HUES64 (cell line): ENCODE measurements around the gene KRT4.

Source experiments
- H3K27ac ChIP-seq: 2 replicates; pipeline ENCODE4 v1.7.0; 2013; ENCODE audit warnings: low read depth, low read length, inconsistent platforms
- H3K27me3 ChIP-seq: 2 replicates; pipeline ENCODE4 v1.6.1; 2013; ENCODE audit warnings: mild to moderate bottlenecking, low read length; ENCODE audit not compliant: insufficient read depth
- H3K36me3 ChIP-seq: 2 replicates; pipeline ENCODE4 v1.6.1; 2013; ENCODE audit warnings: mild to moderate bottlenecking, low read length; ENCODE audit not compliant: insufficient read depth
- H3K4me1 ChIP-seq: 2 replicates; pipeline ENCODE4 v1.6.1; 2013; ENCODE audit warnings: mild to moderate bottlenecking, low read length, moderate library complexity; ENCODE audit not compliant: insufficient read depth
- H3K4me3 ChIP-seq: 2 replicates; pipeline ENCODE4 v1.5.1; 2013; ENCODE audit warnings: mild to moderate bottlenecking, low read length, moderate library complexity
- H3K9ac ChIP-seq: 2 replicates; pipeline ENCODE4 v1.6.1; 2013; ENCODE audit warnings: mild to moderate bottlenecking, low read depth, low read length
- H3K9me3 ChIP-seq: 2 replicates; pipeline ENCODE4 v1.6.1; 2013; ENCODE audit warnings: low read depth, low read length; ENCODE audit not compliant: insufficient read depth
- WGBS: fragments of 150-250, 120-280 bp; methylation state at CpG from one replicate; pipeline ENCODE4 v1.1.7; 2013; ENCODE audit warnings: missing lambda C conversion rate; 5-methylcytosine and 5-hydroxymethylcytosine counted together

KRT4 gene

DNA sequence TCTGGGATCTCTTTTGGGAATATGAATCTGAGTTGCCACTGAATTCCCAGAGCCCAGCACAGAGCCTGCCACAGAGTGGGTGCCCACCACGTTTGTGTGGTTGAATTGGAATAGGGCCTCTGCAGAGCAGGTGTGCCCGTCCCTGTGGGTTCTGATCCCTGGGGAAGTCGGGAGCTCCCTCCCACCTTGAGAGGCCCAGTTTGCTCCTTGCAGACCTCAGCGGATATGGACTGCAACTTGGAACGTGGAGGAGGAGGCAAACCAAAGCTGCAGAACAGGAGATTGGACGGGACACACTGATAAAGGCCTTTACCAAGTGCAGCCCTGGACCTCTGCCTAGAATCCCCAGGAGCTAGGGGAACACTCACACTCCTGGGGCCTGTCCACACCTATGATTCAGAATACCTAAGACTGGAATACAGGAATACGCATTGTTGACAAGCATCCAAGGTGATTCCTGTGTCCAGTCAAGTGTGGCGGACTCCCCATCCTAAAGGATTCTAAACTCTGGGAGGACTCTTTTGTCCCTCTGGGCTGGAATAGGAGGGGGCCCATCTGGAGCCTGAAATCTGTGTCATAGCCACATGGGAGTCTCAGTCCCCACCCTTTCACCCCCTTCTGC is 39.2 kb downstream of the KRT4 start:
- WGBS = 89% methylated on average over 8 of the region's 8 CpGs
- H3K9ac ChIP-seq = no peak overlapping the region
- H3K27ac ChIP-seq = no peak overlapping the region
- H3K9me3 ChIP-seq = no peaks in the 10 kb centered on the region
- H3K4me3 ChIP-seq = no peak overlapping the region
- H3K36me3 ChIP-seq = no peaks in the 10 kb centered on the region
- H3K4me1 ChIP-seq = no peaks in the 10 kb centered on the region
- no peaks in the 10 kb centered on the region; the same call in none of the 2 replicates for H3K27me3 ChIP-seq

DNA sequence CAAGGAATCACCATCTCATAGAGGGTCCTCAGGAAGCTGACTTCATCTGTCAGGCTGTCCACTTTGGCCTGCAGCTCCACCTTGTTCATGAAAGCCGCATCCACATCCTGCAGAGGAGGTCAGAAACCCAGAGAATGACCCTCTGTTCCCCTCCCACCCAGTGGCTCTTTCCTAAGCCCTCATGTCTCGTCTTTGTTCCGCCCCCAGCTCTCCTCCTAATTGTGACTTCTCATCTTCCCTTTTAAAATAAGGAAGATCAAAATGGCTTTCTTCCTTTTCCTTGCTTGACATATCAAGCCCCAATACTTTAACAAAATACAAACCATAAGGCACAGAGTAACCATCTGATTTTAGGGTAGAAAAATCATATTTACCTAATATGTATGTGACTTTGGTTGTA is 41.1 kb downstream of the KRT4 start:
- Histone ChIP-seq H3K27ac (no peak overlapping the region), H3K4me3 (no peak overlapping the region), H3K9ac (no peak overlapping the region), H3K36me3 (no peaks in the 10 kb centered on the region), H3K9me3 (no peaks in the 10 kb centered on the region), H3K27me3 (no peaks in the 10 kb centered on the region; the same call in none of the 2 replicates), H3K4me1 (no peaks in the 10 kb centered on the region)
- WGBS = 75% methylated on average over 3 of the region's 3 CpGs

DNA sequence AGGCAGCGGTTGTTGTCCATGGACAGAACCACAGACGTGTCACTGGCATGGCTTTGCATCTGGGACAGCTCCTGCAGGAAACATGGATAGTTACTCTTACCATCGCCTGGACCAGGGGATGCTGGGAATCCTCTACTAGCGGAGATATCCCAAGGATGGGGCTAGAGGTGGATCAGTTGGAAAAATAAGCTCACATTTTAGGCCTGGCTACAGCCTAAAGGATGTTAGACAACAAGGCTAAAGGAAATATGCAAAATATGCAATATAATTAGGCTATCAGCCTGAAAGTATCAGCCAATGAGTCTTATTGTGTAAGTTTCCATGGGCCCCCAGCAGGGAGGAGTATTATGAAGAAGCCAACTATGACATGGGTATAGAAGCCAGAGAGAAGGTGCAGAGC is 41.7 kb downstream of the KRT4 start:
- Histone ChIP-seq H3K27ac (no peak overlapping the region), H3K27me3 (no peaks in the 10 kb centered on the region; the same call in none of the 2 replicates), H3K4me3 (no peak overlapping the region), H3K36me3 (no peaks in the 10 kb centered on the region), H3K9ac (no peak overlapping the region), H3K9me3 (no peaks in the 10 kb centered on the region), H3K4me1 (no peaks in the 10 kb centered on the region)
- 92% methylated on average over 4 of the region's 4 CpGs for WGBS

DNA sequence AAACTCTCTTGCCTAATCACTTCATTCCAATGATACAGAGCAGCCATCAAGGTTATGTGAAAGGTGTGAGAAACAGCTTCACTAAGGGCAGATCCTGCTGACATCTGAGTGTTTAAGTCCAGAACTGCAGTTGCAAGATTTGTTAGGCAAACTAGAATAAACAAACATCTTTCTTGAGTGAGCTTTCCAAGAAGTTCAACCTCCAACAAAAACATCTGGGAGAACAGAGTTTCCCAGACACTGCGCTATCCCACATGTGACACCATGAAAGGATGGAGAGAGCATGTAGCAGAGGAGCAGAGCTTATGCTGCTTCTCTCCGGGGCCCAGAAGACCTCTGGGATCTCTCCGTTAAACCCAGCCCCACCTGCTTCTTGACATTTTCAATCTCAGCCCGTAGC is 42.4 kb downstream of the KRT4 start:
- WGBS = 82% methylated on average over 4 of the region's 4 CpGs
- Histone ChIP-seq H3K27me3 (no peaks in the 10 kb centered on the region; the same call in none of the 2 replicates), H3K4me1 (no peaks in the 10 kb centered on the region)

DNA sequence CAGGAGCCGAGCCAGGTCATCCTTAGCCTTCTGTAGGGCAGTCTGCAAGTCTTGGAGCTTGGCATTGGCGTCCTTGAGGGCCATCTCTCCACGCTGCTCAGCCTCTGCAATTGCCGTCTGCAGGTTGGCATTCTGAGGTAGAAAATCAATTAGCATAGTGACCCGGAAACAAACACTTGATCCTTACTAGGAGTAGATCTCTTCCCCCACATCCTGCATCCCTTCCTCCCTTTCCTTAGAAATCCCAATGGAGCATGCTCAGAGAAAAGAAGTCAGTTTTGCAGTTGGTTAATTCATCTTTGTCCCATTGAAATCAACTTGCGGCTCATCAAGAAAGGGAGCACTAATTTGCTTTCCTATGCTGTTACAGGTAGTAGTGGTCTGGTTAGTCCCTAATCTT is 42.8 kb downstream of the KRT4 start:
- Histone ChIP-seq H3K27ac (no peak overlapping the region), H3K4me3 (no peak overlapping the region), H3K9me3 (no peaks in the 10 kb centered on the region), H3K36me3 (no peaks in the 10 kb centered on the region), H3K27me3 (no peaks in the 10 kb centered on the region; the same call in none of the 2 replicates), H3K4me1 (no peaks in the 10 kb centered on the region), H3K9ac (no peak overlapping the region)
- 89% methylated on average over 6 of the region's 6 CpGs for WGBS

More for the DNA sequence above, 42.4 kb downstream of the KRT4 start:
- no peak overlapping the region for H3K4me3 ChIP-seq
- H3K9me3 ChIP-seq = no peaks in the 10 kb centered on the region
- H3K36me3 ChIP-seq = no peaks in the 10 kb centered on the region
- H3K27ac ChIP-seq = no peak overlapping the region
- no peak overlapping the region for H3K9ac ChIP-seq

DNA sequence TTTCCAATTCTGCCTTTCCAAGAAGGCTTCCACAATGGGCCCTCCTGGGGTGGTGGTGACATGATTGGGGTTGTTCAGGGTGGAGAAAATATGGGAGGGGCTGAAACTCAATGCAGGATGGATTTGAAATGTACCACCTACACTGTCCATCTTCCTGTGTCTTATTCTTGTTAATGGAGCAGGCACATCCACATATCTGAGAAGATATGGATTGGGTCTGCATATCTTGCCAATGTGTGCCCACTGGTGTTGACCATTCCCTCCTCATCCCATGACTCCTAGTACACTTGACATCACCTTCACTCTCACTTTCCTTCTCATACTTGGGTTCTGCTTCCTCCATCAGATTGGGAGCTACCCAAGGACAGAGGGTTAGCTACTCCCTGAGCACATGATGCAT is 44.0 kb downstream of the KRT4 start:
- no peak overlapping the region for H3K9ac ChIP-seq
- H3K4me3 ChIP-seq = no peak overlapping the region
- no peaks in the 10 kb centered on the region for H3K9me3 ChIP-seq
- no peaks in the 10 kb centered on the region for H3K4me1 ChIP-seq
- no peak overlapping the region for H3K27ac ChIP-seq
- H3K36me3 ChIP-seq = no peaks in the 10 kb centered on the region
- no peaks in the 10 kb centered on the region for H3K27me3 ChIP-seq

DNA sequence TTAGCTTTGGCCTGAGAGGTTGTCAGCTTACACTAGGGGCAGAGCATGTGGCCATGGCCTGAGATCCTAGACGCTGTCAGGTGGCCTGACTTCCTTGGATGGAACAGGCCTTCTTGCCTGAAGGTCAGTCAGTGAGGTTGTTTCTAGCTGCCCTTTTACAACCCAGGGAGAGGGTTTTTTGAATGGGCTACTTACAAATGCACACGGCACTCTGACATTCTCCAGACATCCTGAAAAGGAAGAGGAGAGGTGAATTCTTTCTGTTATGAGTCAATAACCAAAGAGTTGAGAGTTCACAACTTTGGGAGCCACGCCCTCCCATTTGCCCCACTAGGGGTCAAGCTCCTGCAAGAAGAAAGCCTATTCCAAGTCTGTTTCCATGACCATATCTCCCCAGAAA is 44.6 kb downstream of the KRT4 start:
- Histone ChIP-seq H3K9ac (no peak overlapping the region), H3K9me3 (no peaks in the 10 kb centered on the region), H3K27me3 (no peaks in the 10 kb centered on the region), H3K4me1 (no peaks in the 10 kb centered on the region), H3K36me3 (no peaks in the 10 kb centered on the region), H3K27ac (no peak overlapping the region), H3K4me3 (no peak overlapping the region)
- WGBS = 85% methylated on average over 3 of the region's 3 CpGs

DNA sequence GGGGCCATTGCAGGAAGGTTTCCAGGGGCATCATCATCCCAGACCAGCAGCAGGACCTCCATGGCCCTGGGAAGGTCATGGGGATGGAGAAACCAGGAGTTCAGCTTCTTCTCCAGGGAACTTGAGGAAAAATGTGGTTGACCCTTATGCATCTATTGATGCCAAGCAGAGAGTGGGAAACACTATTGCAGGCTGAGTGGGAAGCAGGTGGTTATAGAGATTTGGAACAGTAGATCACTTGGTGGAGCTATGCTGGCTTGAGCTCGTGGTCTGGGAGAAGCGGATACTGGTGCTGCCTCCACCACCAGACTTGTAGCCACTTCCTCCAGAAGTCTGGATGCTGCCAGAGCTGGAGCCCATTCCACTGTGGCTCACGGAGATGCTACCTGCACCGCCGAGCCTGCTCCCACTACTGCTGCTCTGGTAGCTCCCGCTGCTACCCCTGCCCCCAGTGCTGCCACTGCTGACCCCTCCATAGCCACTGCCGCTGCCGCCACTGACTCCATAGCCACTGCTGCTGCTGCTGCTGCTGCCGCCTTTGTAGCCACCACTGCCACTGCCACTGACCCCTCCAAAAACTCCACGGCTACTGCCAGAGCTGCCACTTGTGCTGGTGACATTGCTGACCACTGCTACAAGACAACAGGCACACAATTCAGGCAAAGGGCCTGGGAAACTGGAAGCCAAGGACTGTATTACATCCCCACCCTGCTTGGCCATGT is 45.3 kb downstream of the KRT4 start:
- no peak overlapping the region for H3K27ac ChIP-seq
- H3K36me3 ChIP-seq = no peaks in the 10 kb centered on the region
- H3K9ac ChIP-seq = no peak overlapping the region
- H3K27me3 ChIP-seq = no peaks in the 10 kb centered on the region
- H3K4me3 ChIP-seq = no peak overlapping the region
- 89% methylated on average over 10 of the region's 10 CpGs for WGBS
- H3K9me3 ChIP-seq = no peaks in the 10 kb centered on the region
- H3K4me1 ChIP-seq = no peaks in the 10 kb centered on the region

DNA sequence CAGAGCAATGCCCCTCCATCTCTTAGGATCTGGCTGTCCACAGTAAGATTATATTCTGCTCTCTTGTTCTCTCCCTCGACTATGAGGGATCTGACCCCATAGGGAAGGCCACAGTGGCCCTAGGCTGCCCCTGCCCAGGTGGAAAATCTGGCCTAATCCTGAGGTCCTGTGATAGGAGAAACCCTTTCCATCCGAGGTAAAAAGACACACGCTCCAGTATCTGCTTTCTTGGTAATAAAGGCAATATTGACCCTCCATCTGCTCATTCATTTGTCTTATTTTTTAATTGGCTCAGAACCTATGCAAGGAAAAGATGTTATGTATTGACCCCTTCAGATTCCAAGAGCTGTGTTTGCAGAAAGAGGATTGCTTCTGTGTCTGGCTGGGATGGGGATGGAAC is 46.5 kb downstream of the KRT4 start:
- H3K9me3 ChIP-seq = 0 out of 2 replicates have a peak, but pooled peaks cover under 1% of the 10 kb centered on the region
- H3K27ac ChIP-seq = no peak overlapping the region
- no peak overlapping the region for H3K4me3 ChIP-seq
- H3K36me3 ChIP-seq = no peaks in the 10 kb centered on the region
- no peak overlapping the region for H3K9ac ChIP-seq
- H3K27me3 ChIP-seq = no peaks in the 10 kb centered on the region
- 55% methylated on average over 3 of the region's 3 CpGs for WGBS
- H3K4me1 ChIP-seq = no peaks in the 10 kb centered on the region

DNA sequence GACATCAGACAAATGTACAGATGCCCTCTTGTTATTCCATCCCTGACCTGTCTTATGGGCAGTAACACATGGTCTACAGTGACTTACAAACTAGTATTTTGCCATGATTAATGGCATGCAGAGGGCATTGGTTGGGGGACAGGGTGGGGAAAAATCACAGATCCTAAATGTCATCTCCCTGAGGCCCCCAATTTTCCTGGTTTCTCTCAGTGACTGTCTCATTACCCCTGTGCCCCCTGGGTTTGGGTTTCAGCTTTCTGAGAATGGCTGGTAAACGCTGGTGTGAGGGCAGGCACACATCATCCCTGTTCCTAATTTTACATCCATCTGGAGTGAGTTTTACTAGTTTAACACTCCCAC is 46.9 kb downstream of the KRT4 start:
- Histone ChIP-seq H3K27ac (no peak overlapping the region), H3K4me3 (no peak overlapping the region), H3K9me3 (0 out of 2 replicates have a peak, but pooled peaks cover 2% of the 10 kb centered on the region), H3K9ac (no peak overlapping the region), H3K4me1 (no peaks in the 10 kb centered on the region), H3K27me3 (no peaks in the 10 kb centered on the region), H3K36me3 (no peaks in the 10 kb centered on the region)
- WGBS = 88% methylated on average over 1 of the region's 1 CpG

DNA sequence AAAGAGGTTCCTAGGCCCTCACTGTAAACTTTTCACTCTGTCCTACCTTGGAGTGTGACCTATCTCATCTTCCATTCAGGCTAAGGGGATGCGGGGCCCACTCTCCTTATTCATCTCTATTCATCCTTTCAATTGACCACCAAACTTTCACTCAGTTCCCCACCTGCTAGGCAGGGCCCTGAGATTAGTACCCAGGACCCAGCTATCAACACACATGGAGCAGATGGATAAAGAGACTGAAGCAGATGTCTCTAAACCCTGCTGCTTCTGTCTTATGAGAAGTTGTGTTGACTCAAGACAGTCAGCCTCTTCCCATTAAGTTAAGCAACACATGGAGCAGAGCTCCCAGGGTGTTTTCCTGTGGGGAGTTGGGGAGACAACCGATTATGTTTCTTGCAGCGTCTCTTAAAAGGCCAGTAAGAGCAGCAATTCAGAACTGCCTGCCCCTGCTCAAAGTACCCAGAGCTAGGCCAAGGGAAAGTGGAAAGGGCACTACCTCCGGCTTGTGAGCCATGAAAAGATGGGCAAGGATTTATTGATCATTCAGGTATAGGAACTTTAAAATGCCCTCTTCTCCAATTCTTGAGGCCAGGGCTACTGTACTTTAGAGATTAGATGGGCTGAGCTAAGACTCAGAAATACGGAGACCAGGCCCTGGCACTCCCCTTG is 47.4 kb downstream of the KRT4 start:
- no peaks in the 10 kb centered on the region for H3K27me3 ChIP-seq
- no peak overlapping the region for H3K9ac ChIP-seq
- WGBS = 90% methylated on average over 5 of the region's 5 CpGs
- no peak overlapping the region for H3K27ac ChIP-seq
- H3K9me3 ChIP-seq = 0 out of 2 replicates have a peak, but pooled peaks cover 2% of the 10 kb centered on the region
- H3K36me3 ChIP-seq = no peaks in the 10 kb centered on the region
- no peaks in the 10 kb centered on the region for H3K4me1 ChIP-seq
- H3K4me3 ChIP-seq = no peak overlapping the region
